DOHH2 (cell line): ENCODE data around the gene NCBP2.

Source experiments
- H3F3A ChIP-seq: fragments of 200-600 bp; sonication (generic), shearing (Covaris generic); 2 replicates; pipeline ENCODE4 v1.6.0; 2016; ENCODE audit warnings: antibody characterized with exemption, mild to moderate bottlenecking; ENCODE audit not compliant: control insufficient read depth, insufficient read depth
- H3K27ac ChIP-seq: fragments of 200-600 bp; sonication (generic); 2 replicates; pipeline ENCODE4 v1.5.1; 2014; ENCODE audit warnings: low read depth, mild to moderate bottlenecking, low read length, moderate library complexity
- H3K27me3 ChIP-seq: fragments of 200-600 bp; sonication (generic); 2 replicates; pipeline ENCODE4 v1.6.1; 2014; ENCODE audit warnings: mild to moderate bottlenecking, low read length, mixed read lengths; ENCODE audit not compliant: control insufficient read depth
- H3K36me3 ChIP-seq: fragments of 200-600 bp; sonication (generic); 2 replicates; pipeline ENCODE4 v1.6.1; 2014; ENCODE audit warnings: mild to moderate bottlenecking, low read length, moderate library complexity, mixed read lengths; ENCODE audit not compliant: control insufficient read depth
- H3K4me1 ChIP-seq: fragments of 200-600 bp; sonication (generic); 2 replicates; pipeline ENCODE4 v1.6.1; 2014; ENCODE audit warnings: mild to moderate bottlenecking, low read length, mixed read lengths; ENCODE audit not compliant: control insufficient read depth
- H3K4me2 ChIP-seq: fragments of 200-600 bp; sonication (generic); 2 replicates; pipeline ENCODE4 v1.6.0; 2014; ENCODE audit warnings: mild to moderate bottlenecking, low read length, moderate library complexity
- H3K4me3 ChIP-seq: fragments of 200-600 bp; sonication (generic); 2 replicates; pipeline ENCODE4 v1.5.1; 2014; ENCODE audit warnings: mild to moderate bottlenecking, low read length, mixed read lengths
- H3K79me2 ChIP-seq: fragments of 200-600 bp; sonication (generic); 2 replicates; pipeline ENCODE4 v1.6.1; 2014; ENCODE audit warnings: mild to moderate bottlenecking, low read length, mixed read lengths; ENCODE audit not compliant: control insufficient read depth
- H3K9me2 ChIP-seq: fragments of 200-600 bp; sonication (generic); replicated peaks from 2 replicates; pipeline ENCODE4 v1.6.1; 2014; ENCODE audit warnings: mild to moderate bottlenecking, low read length, mixed read lengths; ENCODE audit not compliant: control insufficient read depth
- H3K9me3 ChIP-seq: fragments of 200-600 bp; sonication (generic); 2 replicates; pipeline ENCODE4 v1.6.1; 2014; ENCODE audit warnings: antibody characterized with exemption, low read length, mixed read lengths; ENCODE audit not compliant: control insufficient read depth, insufficient read depth
- H4K20me1 ChIP-seq: fragments of 200-600 bp; sonication (generic); 2 replicates; pipeline ENCODE4 v1.6.0; 2014; ENCODE audit warnings: low read depth, mild to moderate bottlenecking, antibody characterized with exemption, low read length, moderate library complexity; ENCODE audit not compliant: control insufficient read depth, insufficient read depth
- EZH2phosphoT487 ChIP-seq: fragments of 200-600 bp; sonication (generic); IDR thresholded peaks from 2 replicates; pipeline ENCODE4 v1.6.1; 2017; ENCODE audit warnings: borderline replicate concordance, mild to moderate bottlenecking, antibody characterized with exemption, low read length, moderate library complexity, mixed read lengths
- TF ChIP-seq, protein P1 (sequence below): fragments of 200-600 bp; sonication (generic); IDR thresholded peaks from one replicate; pipeline ENCODE4 v1.5.1; 2014; ENCODE audit warnings: antibody characterized with exemption, mild to moderate bottlenecking, low read depth, low read length; ENCODE audit not compliant: poor library complexity, severe bottlenecking

The NCBP2 gene

DNA sequence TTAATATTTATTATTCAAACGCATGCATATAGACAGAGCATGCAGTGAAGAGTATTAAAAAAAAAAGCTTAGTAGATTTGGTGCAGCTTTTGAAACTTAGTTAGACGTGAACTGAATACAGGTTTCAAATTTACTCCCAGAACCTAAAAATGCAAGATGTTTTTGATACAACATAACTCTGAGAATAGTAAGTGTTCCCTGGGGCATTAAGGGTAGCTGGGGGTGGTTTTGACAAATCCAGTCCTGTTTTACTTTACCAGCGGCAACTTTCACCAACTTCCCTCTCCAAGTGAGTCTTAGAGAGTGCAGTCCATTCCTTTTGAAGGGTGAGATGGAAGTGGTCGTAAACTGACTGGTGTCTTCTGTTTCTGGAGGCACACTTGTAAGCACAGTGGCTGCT, 11.2 kb downstream of the NCBP2 start:
- Histone ChIP-seq H3K27ac (peak overlapping the region; percentile 19; the same call in 1 of the 2 replicates), H3K36me3 (peaks cover 66% of the 10 kb centered on the region), H3K9me3 (no peaks in the 10 kb centered on the region), H3K4me1 (peaks cover 24% of the 10 kb centered on the region), H3K79me2 (no peaks in the 10 kb centered on the region), H3K4me2 (peak overlapping the region; percentile 44), H4K20me1 (no peaks in the 10 kb centered on the region), H3F3A (peaks cover 6% of the 10 kb centered on the region; the same call in 1 of the 2 replicates), H3K27me3 (no peaks in the 10 kb centered on the region), H3K4me3 (no peak overlapping the region), H3K9me2 (no peaks in the 10 kb centered on the region)
- TF ChIP-seq EZH2phosphoT487: no peak
- TF ChIP-seq, protein P1, sequence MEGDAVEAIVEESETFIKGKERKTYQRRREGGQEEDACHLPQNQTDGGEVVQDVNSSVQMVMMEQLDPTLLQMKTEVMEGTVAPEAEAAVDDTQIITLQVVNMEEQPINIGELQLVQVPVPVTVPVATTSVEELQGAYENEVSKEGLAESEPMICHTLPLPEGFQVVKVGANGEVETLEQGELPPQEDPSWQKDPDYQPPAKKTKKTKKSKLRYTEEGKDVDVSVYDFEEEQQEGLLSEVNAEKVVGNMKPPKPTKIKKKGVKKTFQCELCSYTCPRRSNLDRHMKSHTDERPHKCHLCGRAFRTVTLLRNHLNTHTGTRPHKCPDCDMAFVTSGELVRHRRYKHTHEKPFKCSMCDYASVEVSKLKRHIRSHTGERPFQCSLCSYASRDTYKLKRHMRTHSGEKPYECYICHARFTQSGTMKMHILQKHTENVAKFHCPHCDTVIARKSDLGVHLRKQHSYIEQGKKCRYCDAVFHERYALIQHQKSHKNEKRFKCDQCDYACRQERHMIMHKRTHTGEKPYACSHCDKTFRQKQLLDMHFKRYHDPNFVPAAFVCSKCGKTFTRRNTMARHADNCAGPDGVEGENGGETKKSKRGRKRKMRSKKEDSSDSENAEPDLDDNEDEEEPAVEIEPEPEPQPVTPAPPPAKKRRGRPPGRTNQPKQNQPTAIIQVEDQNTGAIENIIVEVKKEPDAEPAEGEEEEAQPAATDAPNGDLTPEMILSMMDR: no peak

- no peaks in the 10 kb centered on the region for H4K20me1 ChIP-seq
- H3K9me3 ChIP-seq: no peaks in the 10 kb centered on the region
- peaks cover 4% of the 10 kb centered on the region; the same call in 1 of the 2 replicates for H3F3A ChIP-seq
- H3K79me2 ChIP-seq: no peaks in the 10 kb centered on the region
- H3K4me3 ChIP-seq: no peak overlapping the region
- H3K4me2 ChIP-seq: no peak overlapping the region
- no peak for TF ChIP-seq EZH2phosphoT487
- TF ChIP-seq, protein P1: no peak
- no peaks in the 10 kb centered on the region for H3K27me3 ChIP-seq
- no peak overlapping the region for H3K27ac ChIP-seq
- peaks cover 49% of the 10 kb centered on the region for H3K36me3 ChIP-seq
- H3K4me1 ChIP-seq: peaks cover 24% of the 10 kb centered on the region
- H3K9me2 ChIP-seq: no peaks in the 10 kb centered on the region
These were observed 14.5 kb downstream of the NCBP2 start for GRCh38 chr3:196927571-196928453.

GRCh38 chr3:196920733-196921132, 21.6 kb downstream of the NCBP2 start:
- TF ChIP-seq, protein P1: no peak
- TF ChIP-seq EZH2phosphoT487: no peak
- Histone ChIP-seq H3K9me2 (no peaks in the 10 kb centered on the region), H4K20me1 (no peaks in the 10 kb centered on the region)

More at GRCh38 chr3:196920733-196921132, 21.6 kb downstream of the NCBP2 start:
- Histone ChIP-seq H3K4me1 (peaks cover 7% of the 10 kb centered on the region), H3K4me3 (no peak overlapping the region), H3K79me2 (no peaks in the 10 kb centered on the region), H3K27ac (no peak overlapping the region), H3K4me2 (no peak overlapping the region), H3K9me3 (no peaks in the 10 kb centered on the region), H3K27me3 (no peaks in the 10 kb centered on the region), H3F3A (no peaks in the 10 kb centered on the region), H3K36me3 (peaks cover 26% of the 10 kb centered on the region)
